PFSK-1 (cell line): ENCODE measurements around the gene EEF1AKMT2.

ENCODE experiments used
- FOXP2 ChIP-seq: optimal IDR thresholded peaks from 2 replicates; pipeline ENCODE3; 2011; ENCODE audit warnings: borderline replicate concordance, control low read depth, inconsistent platforms; ENCODE audit not compliant: insufficient read depth; ENCODE audit errors: extremely low read length, extremely low read depth
- POLR2AphosphoS5 ChIP-seq: IDR thresholded peaks from 2 replicates; pipeline ENCODE4 v1.6.1; 2012; ENCODE audit warnings: low read depth, mild to moderate bottlenecking, control low read depth, low read length, moderate library complexity
- REST ChIP-seq, 2 experiments: IDR thresholded peaks; 2 replicates each; pipeline versions ENCODE4 v1.6.1 to v1.8.0; 2011 to 2012; ENCODE audit warnings: low read depth in 2 of 2, low read length in 2 of 2, control low read depth in 1 of 2, inconsistent platforms in 1 of 2, mild to moderate bottlenecking in 1 of 2, moderate library complexity in 1 of 2; ENCODE audit not compliant: insufficient read depth in 1 of 2
- SIN3A ChIP-seq: IDR thresholded peaks from 2 replicates; pipeline ENCODE4 v1.6.1; 2012; ENCODE audit warnings: mild to moderate bottlenecking, low read length, moderate library complexity, borderline replicate concordance; ENCODE audit not compliant: insufficient read depth
- TAF1 ChIP-seq: IDR thresholded peaks from 2 replicates; pipeline ENCODE4 v1.6.1; 2012; ENCODE audit warnings: low read length, control low read depth, borderline replicate concordance; ENCODE audit not compliant: insufficient read depth

The EEF1AKMT2 gene

DNA sequence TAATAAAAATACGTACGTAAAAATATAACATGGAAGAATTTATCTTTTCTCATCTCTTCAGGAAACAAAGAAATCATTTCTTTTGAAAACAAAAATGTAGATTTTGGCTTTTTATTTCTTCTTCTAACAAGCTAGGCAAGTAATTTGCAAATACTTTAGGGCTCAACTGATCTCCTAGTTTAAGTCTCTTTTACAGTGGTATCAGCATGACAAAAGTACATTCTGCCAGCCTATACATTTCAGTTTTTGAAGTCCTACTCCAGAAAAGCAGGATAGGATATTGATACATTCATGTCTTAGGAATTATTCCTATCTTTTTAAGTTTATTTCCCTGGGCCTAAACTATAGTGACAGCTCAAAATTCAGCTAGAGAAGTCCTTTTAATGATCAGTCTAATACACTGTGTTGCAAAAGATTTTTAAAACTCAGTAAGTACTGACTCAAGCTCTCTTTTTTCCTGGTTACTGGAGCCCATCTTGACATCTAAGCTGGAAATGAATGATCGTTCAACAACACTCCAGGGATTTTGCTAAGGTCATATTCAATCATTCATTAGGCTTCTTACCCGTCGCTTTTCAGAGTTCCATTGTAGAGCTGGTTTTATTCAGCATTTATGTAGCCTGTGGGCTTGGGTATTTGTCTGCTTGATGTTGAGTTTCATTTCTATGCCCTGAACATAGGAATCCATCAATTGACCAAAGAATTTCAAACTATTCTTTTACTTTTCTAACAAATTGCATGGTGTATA is 35.4 kb downstream of the EEF1AKMT2 start:
- TF ChIP-seq REST (IDR thresholded peaks at IDR 0.05; ENCODE audit: insufficient read depth in 1 of 2, low read depth in 2 of 2, low read length in 2 of 2), result no peak
- TF ChIP-seq TAF1, result no peak
- TF ChIP-seq SIN3A, result no peak
- TF ChIP-seq FOXP2, result no peak
- no peak for TF ChIP-seq POLR2AphosphoS5

DNA sequence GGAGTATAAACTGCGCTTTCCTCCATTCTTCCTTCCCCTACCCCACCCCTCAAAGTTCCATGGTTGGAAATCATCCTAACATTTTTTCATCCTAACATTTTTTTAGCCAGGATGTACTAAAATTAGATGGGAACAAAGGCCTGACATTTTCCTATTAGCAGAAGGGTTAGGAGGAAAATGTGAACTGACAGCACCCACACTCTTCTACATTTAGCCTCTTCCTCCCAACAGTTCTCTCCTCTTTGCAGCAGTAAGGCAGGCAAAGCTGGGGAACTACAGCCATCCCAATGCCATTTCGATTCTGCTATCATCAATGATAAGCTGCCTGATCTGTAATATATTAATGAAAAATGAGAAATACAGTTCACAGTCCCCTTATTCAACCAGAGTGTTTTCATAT is 36.1 kb downstream of the EEF1AKMT2 start:
- TF ChIP-seq REST (IDR thresholded peaks at IDR 0.05; ENCODE audit: insufficient read depth in 1 of 2, low read depth in 2 of 2, low read length in 2 of 2) (no peak), FOXP2 (no peak), SIN3A (no peak), TAF1 (no peak), POLR2AphosphoS5 (no peak)

- TF ChIP-seq REST (IDR thresholded peaks at IDR 0.05; ENCODE audit: insufficient read depth in 1 of 2, low read depth in 2 of 2, low read length in 2 of 2) (no peak), SIN3A (no peak), POLR2AphosphoS5 (no peak), TAF1 (no peak), FOXP2 (no peak)
Measured at GRCh38 chr10:124754227-124754626, 37.5 kb downstream of the EEF1AKMT2 start.

DNA sequence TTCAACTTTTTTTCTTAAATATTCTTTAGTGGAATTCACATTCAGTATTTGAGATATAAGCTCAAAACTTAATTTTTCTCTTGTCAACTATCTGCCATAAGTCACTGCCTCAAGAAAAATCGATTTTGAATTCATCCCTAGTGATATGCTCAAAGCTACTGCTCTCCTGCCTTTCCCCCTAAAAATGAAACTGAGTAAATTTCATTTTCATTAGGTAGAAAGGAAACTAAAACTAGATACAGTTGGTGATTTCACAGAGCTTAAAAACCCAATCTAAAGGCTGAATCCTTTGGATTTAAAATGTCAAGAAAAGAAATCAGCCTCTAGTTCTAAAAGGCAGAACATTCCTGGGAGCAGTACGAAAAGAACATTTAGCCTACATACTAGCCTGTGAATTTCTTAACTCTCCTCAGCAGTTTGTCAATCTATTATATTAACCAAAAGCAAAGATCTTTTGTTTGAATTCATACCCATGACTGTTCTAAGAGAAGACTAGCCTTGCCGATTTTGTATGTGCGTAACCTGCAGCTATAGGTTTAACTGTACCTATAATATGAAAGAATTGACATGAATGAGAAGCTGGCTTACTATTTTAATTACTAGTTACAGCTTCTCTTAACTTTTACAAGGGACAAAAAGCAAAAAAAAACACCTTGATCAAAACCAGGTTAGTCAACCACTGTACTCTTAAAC is 42.6 kb downstream of the EEF1AKMT2 start:
- TF ChIP-seq FOXP2, result no peak
- no peak for TF ChIP-seq SIN3A
- no peak for TF ChIP-seq TAF1
- no peak for TF ChIP-seq POLR2AphosphoS5
- no peak for TF ChIP-seq REST (IDR thresholded peaks at IDR 0.05; ENCODE audit: insufficient read depth in 1 of 2, low read depth in 2 of 2, low read length in 2 of 2)
